Stimulated activated CD4-positive, alpha-beta T cell treated with anti-CD3 and anti-CD28 coated beads, Interleukin-15, amount 100 ng/mL, for 48 hours (primary cell): ENCODE measurements around the gene LMNTD2.
A peak's percentile ranks its signal among the peaks of the same experiment; 100 is the strongest.

Experiments used
- DNase-seq, 2 donors: peaks; one replicate each; pipeline ENCODE4 v3.0.0-alpha.2; 2020; ENCODE audit warnings: low read depth in 2 of 2

LMNTD2 gene

DNA sequence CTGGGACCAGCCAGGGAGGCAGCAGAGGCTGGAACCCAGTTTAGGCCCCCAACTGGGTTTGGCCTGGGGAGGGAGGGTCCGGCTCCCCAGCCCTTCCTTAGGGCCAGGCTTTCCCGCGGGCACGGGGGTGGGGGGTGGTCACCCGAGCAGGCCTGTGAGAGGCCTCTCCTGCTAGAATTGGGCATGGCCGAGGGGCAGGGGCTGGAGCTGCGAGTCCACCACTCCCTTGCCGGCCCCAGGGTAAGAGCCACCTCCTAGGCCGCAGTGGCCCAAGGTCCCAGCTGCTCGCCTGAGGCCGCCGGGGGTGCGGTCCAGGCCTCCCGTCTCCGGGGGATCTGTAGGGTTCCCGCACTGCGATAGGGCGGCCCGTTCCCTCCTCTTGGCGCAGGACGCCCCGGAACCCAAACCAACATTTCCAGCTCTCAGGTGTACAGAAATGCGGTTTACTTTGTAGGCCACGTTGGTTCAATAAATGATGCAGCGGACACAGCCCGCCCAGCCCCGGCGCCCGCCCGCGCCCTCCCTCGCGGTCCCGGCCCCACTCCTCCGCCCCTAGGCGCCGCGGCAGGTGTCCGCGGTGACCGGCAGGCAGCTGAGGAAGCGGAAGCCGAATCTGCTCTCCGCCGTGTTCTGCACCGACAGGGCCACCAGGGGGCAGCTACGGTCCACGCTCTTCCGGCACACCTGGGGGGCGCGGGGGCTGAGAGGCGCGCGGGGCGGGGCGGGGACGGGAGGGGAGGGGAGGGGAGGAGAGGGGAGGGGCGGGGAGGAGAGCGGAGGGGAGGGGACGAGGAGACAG lies 5.9 kb downstream of the LMNTD2 start:
- peak in 1 of 2 donors; percentile 74 for DNase-seq

DNA sequence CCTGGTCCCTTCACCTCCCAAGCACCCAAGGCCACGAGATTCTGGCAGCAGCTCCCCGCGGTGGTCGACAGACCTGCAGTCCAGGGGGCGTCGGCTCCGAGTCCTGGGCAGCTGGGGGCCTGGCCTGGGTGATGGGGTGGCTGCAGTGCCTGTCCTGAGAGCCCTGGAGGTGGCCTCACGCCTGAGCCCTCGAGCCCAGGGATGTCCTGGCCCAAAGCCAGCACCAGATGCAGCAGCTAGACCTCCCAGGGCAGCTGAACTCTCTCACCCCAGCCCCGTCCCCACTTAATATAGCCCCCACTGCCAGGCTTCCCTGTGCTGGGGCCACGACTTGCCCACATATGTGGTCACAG lies 6.6 kb downstream of the LMNTD2 start:
- DNase-seq: no peak

DNA sequence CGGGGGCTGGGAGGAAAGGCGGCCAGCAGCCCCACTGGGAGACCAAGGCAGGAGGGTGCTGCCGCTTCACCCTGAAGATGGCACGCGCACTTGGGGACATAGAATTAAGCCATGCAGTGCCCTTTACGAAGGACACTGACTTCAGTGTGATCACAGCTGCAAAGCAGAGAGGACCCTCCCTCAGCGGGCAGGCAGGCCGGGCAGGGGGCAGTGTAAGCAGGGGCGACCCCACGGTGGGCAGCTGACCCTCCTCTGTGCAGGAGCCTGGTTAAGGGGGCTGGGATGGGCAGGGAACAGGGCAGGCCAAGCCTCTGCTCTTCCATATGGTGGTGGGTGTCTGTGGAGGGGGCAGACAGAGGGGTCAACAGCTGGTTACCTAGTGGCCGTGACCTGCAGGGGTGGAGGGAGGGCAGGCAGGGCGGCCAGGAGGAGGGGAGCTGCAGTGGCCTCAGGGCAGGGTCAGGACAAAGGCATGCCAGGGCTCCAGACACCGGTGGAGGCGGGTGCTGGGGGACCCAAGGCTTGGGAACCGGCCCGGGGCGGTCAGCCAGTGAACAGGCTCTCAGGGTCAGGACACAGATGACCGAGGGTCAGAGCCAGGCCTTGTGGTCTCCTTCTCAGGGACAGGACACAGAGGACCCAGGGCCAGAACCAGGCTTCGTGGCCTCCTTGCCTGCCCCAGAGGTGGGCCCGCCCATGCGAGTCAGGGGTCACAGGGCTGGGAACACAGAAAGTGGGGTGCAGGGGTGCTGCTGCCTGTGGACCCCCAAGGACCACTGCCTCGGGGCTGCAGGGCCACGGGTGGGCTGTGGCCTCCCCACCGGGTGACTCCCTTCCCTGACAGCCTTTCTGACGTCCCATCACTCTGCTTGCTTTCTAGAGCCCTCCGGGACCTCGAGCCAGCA lies 7.2 kb downstream of the LMNTD2 start:
- no peak for DNase-seq

DNA sequence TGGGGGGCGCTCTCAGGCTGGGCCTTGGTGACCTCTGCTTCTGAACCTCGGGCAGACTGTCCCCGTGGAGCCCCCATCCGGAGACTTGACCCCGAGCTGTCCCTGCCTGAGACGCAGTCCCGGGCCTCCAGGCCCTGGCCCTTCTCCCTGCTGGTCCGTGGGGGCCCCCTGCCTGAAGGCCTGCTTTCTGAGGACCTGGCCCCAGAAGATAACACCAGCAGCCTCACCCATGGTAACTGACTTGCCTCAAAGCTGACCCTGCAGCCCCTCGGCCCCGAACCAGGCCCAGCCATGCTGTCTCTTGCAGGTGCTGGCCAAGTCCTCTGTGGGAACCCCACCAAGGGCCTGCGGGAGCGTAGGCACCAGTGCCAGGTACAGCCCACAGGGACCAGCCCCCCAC lies 8.9 kb downstream of the LMNTD2 start:
- no peak for DNase-seq

DNA sequence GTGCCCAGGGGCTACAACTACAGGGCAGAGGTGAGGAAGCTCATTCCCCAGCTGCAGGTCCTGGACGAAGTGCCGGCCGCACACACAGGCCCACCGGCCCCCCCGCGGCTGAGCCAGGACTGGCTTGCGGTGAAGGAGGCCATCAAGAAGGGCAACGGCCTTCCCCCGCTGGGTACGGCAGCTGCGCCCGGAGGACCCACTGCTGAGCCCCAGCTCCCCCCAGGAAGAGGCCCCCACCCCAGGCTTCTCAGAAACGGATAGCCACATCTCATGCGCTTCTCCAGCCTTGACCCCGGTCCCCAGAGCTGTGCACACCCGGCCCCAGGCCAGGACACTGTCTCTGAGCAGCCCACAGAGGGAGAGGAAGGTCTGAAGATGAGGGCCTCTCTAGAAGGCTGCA lies 9.4 kb downstream of the LMNTD2 start:
- DNase-seq: no peak

DNA sequence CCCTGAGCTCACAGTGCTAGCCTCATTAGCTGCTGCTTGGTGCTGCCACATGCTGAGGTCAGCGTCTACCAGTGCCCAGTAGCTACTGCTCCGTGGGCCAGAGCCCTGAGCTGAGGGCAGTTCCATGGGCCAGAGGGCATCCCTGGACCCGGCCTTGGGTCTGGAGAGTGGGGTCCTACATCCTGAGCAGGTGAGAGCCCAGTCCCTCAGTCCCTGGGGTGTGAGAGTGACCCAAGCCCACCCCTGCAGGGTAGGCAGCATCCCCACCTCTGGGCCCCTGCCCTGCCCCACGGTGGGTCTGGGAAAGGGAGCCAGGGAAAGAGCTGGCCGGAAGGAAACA lies 9.8 kb downstream of the LMNTD2 start:
- no peak for DNase-seq

DNA sequence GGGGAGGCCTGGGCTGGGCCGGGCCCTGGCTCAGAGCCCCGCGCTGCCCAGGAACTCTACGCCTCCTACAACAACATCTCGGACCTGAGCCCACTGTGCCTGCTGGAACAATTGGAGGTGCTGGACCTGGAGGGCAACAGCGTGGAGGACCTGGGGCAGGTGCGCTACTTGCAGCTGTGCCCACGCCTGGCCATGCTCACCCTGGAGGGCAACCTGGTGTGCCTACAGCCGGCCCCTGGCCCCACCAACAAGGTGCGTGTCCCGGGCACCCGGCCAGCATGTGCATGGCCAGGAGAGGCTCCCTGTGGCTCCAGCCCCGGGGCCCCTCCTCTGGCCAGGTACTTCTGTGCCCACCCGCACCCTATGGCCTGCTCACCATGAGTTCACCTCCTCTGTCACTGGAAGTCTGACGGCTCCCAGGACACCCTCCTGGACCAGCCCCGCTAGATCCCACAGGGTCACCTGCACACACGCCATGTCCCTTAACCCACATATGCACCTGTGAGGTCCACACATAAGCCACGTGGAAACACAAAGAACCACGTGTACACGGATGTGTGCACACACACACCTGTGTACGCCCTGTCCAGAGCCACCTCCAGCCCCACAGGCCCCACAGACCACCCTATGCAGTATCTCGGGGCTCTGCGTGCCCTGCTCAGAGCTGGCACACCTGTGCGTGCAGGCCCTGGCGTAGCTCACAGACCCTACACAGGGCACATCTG lies 10.4 kb downstream of the LMNTD2 start:
- DNase-seq: no peak

DNA sequence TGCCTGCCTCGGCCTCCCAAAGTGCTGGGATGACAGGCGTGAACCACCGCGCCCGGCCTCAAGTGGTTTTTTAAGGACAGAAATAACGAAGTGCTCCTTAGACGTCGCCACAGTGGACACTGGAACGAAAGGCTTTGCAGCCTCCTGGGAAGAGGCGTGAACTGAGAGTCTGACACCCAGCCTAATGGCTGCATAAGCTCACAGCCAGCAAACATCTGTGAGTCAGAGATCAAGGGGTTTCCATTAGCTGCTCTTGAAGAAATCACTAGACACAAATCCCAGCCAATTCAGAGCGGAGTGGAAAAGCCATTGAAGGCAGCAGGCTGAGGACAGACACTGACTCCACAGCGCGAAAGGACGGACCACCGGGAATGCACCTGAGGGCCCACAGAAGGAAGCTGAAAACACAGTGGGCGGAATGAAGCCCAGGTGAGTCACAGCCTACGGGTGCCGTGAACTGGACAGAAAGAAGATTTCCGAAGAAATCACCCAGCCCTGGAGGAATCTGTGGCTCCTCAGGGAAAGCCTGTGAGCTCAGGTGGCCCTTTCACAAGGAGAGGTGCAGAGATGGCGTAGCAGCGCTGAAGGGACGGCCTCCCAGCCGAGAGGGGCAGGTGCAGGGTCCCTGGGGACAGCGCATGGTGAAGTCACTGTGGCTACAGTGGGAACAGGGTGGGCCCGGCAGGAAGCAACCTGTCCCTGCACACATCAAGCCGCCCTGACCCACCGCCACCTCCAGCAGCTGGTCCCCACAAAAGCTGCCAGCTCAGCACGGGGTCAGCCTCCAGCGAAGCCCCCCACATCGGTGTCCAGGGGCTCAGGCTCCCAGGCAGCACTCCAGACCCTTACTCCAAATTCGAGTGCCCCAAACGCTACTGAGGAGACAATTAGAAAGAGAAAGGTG lies 11.6 kb downstream of the LMNTD2 start:
- DNase-seq: no peak

DNA sequence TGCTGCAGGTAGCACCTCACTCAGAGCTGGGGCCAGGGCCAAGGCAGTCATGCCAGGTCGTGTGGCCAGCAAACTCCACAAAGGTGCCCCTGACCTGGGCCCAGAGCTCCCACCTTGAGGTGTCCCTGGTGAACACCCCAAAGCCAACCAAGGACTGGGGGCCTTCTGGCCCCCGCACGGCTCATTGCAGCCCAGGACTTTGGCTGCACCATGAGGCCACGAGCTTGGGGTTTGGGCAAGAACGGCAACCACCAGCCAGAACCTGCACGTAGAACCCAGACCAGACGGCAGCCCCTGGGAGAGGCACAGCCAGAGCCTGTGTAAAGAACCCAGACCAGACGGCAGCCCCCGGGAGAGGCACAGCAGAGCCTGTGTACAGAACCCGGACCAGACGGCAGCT lies 15.4 kb downstream of the LMNTD2 start:
- no peak for DNase-seq

DNA sequence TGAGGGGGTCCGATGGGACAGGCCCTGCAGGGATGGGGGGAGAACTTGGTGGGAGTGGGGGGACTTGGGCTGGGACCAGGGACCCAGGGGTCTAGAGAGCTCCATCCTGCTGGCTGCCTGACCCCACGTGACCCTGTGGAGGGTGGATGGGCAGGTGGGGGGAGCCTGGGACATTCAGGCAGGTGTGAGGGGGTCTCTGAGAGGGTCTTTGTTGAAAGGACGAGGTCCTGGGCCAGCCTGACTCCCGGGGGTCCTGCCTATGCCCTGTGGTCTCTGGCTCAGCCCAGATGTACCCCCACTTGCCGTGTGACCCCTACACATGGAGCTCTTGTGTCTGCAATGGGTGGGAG lies 15.7 kb downstream of the LMNTD2 start:
- no peak for DNase-seq

DNA sequence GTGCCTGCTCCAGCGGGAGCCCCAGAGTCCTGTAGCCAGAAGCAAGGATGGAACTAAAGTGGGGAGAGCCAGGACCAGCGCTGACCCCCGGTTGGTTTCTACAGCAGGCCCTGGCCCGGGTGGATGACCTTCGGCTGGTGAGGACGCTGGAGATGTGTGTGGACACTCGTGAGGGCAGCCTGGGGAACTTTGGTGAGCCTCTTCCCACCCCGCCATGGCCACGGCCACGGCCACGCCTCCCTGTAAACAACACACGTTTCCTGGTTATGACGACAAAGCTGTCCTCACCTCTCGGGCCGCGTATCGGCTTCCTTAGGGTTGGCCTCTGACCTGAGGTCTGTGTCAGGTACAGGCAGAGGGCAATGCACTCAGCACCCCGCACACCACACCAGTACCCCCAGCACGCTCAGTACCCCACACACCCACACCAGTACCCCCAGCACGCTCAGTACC lies 19.1 kb downstream of the LMNTD2 start:
- no peak for DNase-seq

DNA sequence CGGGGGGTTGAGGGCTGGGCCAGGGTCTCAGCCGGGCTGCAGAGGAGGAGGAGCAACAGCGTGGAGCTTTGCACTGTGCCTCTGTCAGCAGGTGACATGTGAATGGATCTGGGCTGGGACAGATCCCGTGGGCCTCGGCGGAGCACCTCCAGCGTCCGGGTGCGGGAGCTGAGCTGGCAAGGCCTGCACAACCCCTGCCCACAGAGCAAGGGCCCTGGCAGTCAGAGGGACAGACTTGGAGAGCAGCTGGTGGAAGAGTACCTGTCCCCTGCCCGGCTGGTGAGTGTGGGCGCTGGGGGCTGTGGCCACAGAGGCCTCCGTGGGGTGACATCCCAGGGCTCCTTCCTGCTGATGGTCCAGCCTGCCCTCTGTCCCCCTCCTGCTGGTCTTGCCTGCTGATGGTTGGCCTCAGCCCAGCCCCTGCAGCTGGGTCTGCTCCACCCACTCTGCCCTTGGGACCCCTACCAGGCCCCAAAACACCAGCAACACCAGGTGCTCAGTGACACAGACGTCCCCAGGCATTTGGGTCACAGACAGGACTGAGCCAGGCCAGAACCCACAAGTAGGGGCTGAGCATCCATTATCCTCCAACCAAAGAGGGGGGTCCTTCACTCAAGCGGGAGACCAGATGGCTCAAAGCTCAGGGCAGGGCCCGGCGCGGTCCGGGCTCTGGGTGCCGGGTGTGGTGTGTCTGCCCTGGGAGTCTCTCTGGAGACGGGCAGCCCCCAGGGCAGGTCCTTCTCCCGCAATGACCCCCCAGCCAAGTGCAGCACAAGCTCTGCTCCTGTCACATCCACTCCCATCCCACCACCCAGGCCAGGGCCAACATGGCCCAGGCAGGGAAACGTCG lies 19.7 kb downstream of the LMNTD2 start:
- DNase-seq: no peak

DNA sequence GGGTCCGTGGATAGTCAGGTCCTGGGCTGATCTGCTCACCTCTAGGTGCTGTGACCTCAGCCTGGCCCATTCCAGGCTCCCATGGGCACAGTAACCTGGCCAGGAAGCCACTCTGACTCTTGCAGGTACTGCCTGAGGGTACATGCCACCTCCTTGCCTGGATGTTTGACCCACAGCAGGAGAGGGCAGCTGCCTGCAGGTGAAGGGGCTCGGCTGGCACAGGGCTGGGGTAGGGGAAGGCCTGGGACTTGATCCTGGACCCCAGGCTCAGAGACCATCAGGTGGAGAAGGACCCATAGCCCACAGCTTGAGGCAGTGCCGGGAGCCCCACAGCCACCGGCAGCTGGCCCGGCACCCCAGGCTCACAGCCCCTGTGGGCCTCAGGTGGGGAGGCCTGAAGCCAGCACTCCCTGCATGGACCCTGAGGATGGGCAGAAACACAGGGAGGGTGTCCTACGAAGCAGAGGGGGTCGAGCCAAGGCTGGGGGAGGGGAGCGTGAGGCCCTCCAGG lies 20.5 kb downstream of the LMNTD2 start:
- no peak for DNase-seq

DNA sequence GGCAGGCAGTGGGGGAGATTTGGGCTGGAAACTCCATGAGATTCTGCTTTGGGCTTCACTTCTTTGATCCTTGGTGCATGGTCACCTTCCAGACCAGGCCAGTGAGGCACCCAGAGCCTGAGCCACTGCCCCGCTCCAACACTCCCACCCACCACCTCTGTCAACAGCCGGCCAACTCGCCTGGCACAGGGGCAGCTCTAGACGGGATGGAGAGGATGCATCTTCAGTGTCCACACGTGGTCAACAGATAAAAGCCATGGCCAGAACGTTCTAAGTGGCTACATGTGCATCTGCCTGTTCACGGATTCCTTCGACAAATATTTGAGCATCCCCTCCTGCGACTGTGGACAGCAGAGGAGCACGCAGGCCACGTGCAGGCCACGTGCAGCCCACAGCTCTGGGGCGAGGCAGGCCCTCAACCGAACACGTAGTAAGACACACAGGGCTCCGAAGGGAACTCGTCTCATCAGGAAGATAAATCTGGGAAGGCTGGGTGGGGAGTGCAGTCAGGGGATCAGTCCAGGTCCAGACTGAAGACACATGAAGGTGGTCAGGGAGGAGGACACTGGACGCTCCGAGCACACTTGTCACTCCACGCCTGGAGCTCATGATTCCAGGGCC lies 22.0 kb downstream of the LMNTD2 start:
- no peak for DNase-seq

DNA sequence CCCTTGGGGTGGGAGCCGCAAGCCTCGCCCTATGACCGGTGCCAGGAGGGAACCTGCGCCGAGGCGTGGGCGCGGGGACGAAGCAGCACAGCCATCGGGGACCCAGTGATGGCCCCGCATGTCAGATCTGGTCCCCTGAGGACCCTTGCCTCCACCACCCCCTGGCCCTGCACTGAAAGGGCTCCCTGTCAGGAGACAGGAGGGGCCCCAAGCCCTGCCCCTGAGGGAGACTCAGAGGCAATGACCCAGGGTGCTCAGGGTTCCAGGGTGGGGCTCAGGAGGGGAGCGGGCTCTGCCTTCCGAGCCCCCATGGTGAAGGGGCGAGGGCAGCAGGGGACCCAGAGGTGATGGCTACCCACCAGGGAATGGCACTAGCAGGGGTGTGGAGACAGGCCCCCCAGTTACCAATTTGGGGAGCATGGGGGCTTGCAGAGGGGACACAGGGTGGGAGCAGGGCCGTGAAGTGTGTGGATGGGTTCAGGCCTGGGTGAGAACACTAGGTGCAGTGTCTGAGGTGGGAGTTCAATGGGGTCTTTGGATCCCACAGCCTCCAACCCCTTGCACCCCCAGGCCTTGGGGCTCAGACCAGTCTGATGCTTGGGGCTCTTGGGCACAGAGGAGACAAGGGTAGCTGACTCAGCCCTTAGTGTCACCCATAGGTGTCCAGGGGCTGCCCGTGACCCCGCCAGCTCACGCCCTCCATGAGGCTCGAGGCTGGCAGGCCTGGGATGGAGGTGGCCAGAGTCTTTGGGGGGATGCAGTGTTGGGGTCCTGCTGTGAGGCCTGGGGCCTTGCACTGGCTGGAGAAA lies 22.7 kb downstream of the LMNTD2 start:
- no peak for DNase-seq

DNA sequence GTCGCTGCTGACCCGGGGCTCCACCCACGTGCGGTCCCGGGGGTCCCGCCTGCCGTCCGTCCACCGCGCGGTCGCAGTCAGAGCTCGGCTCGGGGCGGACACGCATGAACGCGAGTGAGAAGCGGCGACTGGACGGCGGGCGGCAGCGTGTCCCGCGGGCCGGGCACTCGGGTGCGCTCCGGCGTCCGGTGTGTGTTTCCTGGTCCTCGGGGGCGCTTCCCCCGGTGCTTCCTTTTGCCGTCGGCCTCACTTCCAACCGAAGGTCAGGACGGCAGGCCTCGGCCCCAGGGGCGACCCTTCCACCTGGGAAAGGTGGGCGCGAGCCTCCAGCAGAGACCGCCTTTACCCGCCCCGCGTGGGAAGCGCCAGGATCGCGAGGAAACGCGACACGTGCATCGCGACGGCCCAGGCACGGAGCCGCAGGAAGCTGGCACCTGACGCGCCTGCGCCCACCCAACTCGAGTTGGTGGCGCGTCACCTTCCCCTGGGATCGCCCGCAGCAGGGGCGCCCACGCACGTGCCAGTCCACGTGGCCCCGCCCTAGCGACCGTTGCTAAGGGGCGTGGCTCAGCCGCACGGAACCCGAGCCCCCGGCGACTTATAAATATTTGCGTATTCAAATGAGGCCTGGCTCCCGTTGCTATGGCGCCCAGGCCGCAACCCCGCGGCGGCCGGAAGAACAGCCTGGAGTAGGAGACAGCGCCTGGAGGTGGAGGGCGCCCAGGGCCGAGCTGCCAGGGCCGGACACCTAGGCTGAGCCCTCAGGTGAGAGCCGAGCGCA lies 23.5 kb downstream of the LMNTD2 start, which contains the start of gene LRRC56:
Gene LRRC56 (plus strand): TSS at position 687 of the 781 bp plus-strand sequence. CDS start 3,158 bp downstream, outside the sequence.
- peak; percentile 75 to 87 for DNase-seq

DNA sequence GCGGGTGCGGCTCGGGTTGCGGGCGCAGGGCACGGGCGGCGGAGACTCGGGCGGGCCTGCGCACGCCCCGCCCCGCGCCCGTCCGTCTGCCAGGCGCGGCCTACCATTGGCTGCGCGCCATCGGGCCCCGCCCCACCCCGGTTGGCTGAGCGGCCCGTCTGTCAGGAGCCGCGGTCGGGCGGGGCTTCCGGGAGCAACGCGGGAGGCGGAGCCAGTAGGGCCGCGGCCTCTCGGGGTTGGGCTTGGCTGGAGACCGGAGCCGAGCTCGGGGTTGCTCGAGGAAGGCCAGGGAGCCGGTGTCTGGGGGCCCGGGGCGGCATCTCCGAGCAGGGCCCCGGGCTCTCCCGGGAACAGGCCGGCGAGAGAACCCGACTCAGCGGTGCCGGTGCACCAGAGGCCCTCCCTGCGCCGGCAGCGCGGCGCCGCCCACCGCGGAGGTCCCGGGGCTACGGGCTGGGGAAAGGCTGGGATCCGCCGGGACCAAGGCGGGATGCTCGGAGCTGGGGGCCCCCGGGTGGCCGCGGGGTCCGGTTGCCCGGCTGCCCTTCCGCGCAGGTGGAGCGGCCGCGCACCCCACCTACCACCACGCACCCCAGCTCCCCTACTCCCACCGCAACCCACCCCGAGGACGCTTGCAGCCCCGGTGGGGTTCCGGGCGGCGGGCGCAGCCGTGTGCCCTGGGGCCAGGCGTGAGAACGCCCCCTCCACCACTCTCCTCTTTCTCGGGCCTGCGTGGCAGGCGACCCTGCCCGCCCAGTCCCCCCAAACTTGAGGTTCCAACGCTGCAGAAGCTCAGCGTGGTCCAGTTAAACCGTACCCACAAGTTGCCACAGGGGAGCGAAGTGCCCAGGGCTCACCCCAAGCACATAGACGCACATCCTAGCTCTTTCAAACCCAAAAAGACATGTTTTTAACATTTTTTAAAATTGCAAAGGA lies 24.8 kb downstream of the LMNTD2 start, which contains the start of gene HRAS:
Gene HRAS (minus strand): TSS at position 58 of the 936 bp plus-strand sequence.
- peak; percentile 90 to 92 for DNase-seq
